ENCODE measurements around the gene EBF4. TPM values are rescaled to one million over a fixed set of nuclear protein-coding genes. Genes with fewer than 3 reads are reported as not detected.
"Not testable (repeated sequence)": the region's sequence is repeated elsewhere in the genome, so short reads cannot be mapped to it uniquely, and the experiment has no call there.

EBF4 gene
- total RNA-seq, 1 experiment from 2014 or later, result 0.06 TPM

DNA sequence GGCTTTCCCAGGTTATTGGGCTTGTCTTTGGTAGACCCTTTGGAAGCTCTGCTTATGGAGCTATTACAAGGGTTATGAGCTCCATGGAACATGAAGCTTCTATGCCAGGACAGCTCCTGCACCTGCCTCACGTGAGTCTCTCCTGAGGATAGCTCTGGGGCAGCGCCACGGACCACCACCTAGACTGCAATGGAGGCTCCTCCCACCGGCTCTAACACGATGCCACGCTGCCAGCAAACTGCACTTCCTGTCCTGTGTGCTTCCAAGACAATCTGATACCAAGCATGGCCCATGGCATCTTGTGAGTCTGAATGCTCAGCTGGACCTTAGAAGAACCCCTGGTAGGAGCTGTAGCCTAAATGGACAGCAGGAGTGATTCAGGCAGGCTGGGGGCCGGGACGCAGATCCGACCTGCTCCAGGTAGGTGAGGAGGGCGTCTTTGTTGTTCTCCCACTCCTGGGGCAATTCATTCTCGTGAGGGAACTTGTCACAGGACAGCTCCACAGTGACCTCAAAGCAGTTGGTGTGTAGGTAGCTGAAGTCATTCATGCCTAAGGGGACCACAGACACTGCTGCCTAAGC lies 102.4 kb downstream of the EBF4 start:
- DNase-seq (ENCODE audit: low read depth), result no peak

DNA sequence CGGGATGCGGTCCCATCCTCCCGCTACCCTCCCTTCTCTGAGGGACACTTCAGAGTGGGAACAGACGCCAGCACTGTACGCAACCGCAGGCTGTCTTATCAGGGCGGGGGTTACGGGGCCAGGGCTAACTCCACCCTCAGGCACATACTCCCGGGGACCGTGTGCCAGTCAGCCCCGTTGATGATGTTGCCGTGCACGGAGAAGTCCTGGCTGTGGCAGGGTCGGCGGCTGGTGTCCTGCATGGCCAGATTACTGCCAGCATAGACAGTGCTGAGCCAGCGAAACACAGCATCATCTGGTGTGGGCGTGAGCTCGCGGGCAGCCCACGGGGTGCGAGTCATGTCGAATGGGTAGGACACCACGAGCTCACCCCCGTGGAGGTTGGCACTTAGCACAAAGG lies 102.9 kb downstream of the EBF4 start:
- no peak for DNase-seq (ENCODE audit: low read depth)

DNA sequence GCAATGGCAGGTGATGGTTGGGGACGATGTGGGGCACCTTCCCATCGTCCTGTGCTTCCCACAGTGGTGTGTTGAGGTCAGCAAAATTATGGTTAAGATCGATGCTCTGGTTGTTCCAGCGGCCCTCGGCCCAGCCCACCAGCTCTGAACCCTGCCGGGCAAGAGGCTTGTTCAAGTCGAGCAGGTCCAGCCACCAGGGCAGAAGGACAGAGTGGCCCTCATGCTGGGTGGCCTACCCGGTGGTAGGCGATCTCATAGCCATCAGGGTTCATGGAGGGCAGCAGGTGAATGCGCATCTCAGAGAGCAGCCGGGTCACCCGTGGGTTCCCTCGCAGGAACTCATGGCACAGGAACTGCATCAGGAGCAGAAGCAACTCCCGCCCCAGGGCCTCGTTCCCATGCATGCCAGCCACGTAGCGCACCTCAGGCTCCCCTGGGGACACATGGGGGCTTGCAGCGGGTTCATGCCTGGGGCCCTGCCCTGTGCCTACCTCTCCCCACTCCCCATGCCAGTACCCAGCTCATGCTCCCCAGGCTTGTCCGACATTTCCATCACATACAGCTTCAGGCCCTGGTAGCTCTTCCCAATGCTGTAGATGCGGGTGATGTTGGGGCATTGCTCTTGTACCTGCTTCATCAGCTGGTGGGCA lies 103.6 kb downstream of the EBF4 start:
- no peak for DNase-seq (ENCODE audit: low read depth)

DNA sequence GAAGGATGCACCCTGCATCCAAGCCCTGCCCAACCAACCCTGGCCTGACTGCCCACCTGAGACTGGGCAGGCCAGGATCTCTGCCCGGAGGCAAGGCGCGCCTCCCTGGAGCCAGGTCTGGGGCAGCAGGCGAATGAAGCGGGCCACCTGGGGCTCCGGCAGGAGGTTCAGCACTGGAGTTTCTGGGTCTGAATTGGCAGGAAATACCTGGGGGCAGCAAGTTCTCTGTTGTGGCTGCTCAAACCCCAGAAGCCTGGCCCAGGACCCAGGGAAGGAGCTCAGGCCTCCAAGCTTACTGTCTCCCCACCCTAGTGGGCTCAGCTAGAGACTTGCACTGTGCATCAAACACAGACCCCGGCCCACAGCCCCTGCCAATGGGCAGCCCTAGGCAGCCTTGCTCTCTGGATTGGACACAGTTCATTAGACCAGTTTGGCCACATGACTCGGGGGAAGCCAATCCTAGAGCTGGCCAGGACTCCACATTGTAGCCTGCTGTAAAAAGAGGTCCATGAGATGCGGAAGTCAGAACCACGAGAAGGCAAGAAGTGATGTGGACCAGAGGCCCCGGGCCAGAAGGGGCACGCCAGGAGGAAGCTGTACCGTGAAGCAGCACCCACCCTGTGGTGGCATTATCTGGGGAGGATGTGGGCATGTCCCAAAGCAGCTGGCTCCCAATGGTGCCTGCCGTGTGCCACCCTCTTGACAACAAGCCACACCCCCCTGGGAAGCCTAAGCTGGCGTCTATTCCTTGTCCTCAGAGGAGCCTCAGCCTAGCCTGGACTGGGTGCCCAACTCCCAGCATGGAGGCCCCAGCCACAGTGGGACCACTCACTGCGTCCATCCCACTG lies 104.8 kb downstream of the EBF4 start:
- no peak for DNase-seq (ENCODE audit: low read depth)

DNA sequence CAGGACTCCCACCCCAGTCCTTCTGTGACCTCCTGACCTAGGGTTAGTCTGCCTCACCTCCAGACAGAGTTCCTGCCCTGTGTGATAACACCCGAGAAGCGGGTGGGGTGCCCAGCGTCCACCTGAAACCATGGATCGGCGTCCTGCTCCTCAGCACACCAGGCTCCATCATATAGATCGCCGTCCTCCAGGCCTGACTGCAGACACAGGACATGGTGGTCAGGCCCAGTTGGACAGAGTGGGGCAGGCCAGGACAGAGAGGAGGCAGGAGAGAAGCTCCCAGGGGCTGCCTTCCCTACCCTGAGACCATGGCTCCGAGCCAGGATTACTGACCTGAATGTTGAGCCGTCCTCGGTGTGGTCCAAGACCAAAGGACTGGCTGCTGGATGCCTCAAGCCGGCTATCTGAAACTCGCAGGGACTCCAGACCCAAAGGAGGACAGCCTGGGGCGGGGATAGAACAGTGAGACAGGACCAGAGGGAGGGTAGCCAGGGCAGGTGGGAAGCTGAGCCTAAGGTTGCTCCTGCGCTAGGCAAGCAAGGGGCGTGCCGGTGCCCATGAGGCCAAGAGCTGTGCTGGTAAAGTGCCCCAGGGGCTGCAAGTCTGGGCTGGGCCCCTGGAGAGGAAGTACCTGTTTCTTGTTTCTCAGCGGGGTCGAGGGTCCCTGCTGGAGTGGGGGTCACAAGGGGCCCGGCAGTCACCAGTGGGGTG lies 105.7 kb downstream of the EBF4 start:
- DNase-seq (ENCODE audit: low read depth), result no peak

DNA sequence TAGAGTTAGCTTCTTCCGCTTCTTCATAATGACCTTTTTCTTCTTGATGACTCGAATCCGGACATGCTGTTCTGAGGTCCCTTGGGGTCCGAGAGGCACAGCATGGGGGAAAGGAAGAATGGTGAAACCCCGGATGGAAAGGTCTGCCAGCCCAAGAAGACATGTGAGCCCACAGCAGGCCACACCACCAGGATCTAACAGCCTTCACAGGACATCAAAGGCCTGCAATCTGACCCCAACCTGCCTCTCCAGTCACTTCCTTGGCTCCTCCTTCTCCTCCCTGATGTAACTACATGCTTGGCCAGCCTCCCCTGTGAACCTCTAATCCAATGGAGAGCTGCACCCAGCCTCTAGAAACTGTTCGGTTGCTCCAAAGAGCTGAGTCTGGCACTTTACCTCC lies 106.2 kb downstream of the EBF4 start:
- no peak for DNase-seq (ENCODE audit: low read depth)

DNA sequence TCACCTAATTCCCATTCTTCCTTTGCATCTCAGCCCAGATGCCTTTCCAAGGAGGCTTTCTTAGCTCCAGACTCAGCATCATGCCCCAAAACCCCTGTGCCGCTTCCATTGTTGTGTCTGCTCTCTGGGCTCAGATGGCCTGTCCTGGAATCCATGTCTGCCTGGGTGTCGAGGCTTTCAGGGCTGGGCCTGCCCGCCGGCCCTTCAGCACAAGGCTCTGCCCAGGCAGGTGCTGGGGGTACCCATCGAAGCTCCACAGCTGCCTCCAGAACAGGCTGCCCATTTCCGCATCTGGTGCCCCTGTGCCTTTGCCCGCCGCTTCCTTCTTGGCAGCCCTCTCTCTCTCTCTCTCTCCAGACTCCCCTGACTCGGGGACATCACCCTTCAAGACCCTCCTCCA lies 106.7 kb downstream of the EBF4 start:
- no peak for DNase-seq (ENCODE audit: low read depth)

DNA sequence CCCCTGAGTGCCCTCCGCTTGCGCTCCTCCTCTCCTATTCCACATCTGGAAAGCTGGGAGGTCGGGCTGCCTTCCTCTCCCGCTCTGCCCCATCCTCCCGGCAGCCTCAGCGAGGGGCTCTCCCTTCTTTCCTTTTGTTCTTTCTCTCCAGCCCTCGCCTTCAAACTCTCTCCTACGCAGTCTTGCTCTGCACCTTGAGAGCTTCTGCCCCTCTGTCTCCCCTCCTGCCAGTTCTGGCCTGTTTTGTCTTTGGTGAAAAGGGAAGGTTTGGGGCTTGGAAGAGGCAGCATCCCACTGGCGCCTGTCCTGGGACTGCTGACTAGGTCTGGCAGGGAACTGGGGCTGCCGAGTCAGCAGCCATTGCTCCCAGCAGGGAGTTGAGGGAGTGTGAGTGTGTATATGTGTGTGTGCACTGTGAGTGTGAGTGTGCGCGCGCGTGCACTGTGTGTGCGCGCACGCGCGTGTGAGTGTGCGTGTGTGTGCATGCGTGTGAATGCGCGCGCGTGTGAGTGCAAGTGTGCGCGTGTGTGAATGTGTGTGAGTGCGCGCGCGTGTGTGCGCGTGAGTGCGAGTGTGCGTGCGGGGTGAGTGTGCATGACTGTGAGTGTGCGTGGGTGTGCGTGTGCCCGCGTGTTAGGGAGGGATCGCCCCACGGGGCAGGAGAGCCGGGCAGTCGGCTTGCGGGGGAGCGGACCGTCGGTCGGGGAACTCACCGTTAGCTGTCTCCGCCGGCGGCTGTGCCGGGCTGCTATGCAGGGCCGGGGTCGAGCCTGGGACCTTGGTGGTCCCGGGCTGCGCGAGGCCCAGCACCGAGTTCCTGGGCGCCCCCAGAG lies 107.3 kb downstream of the EBF4 start:
- no peak for DNase-seq (ENCODE audit: low read depth)

DNA sequence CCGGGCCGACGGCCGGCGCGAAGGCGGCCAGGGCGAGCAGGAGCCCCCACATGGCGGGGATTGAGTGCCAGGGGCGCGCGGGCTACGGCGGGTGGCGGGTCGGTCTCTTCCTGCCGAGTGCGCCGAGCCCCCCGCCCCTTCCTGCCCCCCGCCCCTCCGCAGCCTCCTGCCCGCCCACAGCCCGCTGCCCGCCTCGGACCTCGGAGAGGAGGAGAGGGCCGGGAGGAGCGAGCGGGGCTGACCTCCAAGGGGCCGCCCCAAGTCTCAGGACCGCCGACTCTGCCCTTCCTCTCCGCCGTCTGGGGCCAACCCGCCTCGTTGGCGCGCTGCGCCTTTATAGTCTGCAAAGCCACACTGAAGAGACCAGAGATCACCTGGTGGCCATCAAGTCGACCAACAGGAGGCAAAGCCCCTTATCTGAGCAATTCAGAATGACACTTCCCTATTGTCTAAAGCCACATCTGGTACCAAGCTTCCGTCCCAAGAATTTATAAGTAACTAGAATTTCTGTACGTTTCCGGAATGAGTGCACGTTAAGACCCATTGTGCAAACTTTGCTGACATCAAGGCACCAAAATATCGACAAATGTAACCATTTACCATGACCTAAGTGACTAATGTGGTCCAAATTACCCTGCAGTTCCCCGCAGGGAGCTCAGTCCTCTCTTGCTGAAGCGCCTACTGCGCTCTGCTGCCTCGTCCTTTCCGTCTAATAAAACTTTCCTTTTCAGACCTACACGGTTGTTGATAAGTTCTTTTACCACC lies 108.1 kb downstream of the EBF4 start, which contains the start of gene CPXM1:
CPXM1 (minus strand) TSS at position 107 of the 765 bp plus-strand sequence; CDS start at position 52, 55 bp downstream.
- DNase-seq (ENCODE audit: low read depth), result no peak

DNA sequence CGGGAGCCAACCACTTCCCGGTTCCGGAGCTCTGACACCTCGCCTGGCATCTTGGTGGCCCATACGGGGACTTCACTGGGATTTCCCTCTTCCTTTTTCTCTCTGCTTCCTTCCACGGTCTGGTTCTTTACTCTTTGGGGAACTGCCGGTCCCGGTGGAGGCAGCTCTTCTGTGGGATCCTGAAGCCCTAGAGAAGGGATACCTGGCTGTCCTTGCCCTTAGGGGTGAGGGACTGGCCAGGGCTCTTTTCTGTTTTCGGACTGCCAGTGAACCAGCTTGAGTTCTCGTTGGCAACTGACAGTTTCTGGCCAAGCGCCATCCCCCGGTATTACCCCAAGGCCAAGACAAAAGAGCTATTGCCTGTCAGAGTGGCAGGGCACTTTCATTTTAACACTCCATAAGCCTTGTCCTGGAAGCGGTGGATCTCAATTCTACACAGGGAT lies 108.7 kb downstream of the EBF4 start:
- DNase-seq (ENCODE audit: low read depth), result no peak

DNA sequence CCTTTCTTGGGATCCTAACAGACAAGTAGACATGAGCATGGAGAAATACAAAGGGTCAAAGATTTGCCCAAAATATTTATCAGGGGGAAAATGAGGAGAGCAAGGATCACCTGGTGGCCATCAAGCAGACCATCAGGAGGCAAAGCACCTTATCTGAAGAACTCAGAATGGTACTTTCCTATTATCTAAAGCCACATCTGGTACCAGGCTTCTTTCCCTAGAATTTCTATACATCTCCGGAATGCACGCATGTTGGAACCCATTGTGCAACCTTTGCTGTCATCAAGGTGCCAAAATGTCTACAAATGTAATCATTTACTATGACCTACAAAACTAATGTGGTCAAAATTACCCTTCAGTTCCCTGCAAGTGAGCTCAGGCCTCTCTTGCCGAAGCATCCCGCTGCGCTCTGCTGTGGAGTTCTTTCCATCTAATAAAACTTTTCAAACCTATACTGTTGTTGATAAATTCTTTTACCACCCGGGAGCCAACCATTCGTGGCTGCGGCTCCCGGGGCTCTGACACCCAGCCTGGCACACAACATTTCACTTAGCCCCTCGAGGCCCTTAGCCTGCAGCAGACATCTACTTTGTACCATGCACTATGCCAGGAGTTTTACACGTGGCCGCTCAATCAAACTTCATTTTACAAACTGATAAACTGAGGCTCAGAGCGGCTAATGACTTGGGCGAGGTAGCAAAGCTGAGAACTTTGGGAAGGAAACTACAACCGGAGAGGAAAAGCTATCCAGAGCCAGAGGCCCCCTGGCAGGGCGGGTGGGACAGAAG lies 111.7 kb downstream of the EBF4 start:
- no peak for DNase-seq (ENCODE audit: low read depth)

DNA sequence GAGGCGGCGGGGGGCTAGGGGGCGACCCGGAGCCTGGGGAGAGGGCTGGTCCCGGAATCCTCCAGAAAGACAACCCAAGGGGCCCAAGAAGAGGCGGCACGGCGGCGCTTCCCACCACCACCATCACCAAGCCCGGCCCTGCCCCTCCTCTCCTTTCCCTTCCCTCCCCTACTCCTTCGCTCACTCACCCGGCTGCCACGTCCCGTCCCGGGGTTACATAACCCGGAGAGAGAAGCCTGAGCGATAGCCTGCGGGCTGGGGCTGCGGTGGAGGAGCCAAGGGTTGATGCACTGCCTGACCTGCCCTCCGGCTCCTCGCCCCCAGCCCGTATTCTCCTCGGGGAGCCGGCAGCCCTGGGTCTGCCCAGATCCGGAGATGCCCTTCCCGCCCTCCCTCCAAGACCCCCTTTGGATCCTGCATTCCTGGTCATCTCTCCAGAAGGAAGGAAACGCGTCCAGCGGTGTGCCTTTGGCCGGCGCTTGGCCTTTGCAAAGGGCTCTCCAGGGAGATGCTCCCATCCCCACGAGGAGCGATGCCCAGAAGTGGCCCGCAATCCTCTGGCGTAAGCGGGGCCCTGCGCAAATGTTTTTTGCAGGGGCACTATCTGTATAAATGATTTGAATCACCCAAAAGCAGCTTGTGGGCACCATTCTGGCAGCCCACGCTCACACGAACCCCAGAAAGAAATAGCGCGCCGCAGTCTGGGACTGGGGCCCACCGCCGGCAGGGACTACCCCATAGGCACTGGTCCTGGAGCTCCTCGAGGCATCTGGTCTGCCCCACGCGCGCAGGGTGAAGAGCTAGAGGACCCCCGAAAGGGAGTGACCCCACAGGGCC lies 112.5 kb downstream of the EBF4 start:
- no peak for DNase-seq (ENCODE audit: low read depth)

DNA sequence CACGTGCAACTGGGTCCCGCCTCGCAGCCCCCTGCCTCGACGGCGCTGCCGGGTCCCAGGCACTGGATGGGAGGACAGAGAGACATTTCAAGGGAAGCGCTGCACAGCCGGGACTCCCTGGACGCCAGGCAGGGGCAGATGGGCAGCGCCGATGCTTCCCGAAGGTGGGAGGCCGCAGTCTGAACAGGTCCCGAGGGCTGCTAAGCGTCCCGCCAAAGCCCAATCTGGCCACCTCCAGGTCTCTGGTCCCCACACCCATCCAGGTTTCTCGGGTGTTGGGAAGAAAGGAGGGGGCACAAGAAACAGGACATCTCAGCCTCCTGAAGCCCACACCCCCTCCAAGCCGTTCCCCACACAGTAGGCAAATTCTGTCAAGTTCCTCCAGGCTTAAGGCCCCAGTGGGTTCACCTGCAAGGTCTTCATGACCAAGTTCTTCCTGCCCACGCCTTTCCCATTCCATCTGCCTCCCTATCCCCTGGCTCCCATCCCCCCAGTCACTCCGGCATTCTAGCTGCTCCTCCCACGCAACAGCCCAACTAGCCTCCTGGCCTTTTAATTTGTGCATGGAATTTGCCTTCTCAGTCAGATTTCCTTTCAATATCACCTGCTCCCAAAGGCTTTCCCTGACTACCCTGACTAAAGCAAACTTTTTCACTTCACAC lies 113.2 kb downstream of the EBF4 start:
- DNase-seq (ENCODE audit: low read depth), result no peak

DNA sequence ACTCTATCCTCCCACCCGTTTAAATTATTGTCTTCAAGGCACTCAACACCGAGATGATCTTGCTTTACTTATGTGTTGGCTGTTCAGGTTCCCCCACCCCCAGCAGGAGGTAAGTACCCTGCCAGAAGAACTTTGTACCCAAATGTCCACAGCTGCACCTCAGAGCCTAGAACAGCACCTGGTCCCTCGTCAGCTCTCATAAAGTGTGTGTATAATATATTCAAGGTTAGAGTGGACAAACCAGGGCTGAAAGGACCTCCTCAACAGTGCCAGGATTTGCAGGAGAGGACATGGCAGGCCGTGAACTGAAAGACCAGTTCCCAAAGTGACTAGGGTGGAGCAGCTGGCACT lies 113.7 kb downstream of the EBF4 start:
- DNase-seq (ENCODE audit: low read depth), result no peak

DNA sequence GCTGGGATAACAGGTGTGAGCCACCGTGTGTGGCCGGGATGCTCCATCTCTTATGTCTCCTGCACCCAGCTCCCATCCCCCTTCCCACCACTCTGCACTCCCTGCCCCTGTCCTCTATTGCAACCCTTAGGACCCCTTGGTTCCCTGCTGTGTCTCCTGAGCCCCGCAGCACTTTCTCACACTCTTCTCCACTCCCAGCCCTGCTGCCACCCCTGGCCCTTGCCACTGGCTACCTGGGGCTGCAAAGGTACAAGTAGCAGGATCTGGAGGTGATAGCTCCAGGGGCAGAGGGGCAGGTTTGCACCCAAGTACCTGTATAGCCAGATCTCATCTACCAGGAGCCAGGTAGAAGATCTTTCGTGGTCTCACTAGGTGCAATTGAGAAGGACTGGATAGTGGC lies 114.4 kb downstream of the EBF4 start:
- DNase-seq (ENCODE audit: low read depth), result no peak

DNA sequence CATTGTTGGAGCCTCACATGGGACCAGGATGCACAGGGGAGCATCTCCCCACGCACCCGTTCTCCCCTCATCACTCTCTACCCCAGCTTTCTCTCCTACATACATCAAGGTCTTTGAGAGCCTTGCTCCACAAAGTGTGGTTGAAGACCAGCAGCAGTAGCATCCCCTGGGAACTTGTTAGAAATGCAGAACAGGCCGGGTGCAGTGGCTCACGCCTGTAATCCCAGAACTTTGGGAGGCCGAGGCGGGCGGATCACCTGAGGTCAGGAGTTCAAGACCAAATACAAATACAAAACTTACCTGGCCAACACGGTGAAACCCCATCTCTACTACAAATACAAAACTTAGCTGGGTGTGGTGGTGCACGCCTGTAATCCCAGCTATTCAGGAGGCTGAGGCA lies 115.3 kb downstream of the EBF4 start:
- DNase-seq (ENCODE audit: low read depth), result not testable (repeated sequence)

DNA sequence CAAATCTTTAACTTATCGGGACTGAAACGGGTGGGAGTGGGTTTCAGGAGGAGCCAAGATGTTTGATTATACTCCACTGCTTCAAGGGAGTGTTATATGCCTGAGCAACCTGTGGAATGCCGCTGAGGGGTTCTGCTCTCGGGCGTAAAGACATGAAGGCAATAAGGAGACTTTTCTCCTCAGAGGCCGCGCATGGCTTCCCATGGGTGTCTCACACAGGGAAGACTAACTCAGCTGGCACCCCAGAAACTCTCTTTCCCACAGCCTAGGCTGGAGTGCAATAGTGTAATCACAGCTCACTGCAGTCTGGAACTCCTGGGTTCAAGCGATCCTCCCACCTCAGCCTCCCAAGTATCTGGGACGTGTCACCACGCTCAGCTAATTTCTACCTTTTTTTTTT lies 117.1 kb downstream of the EBF4 start:
- no peak for DNase-seq (ENCODE audit: low read depth)
